ENCODE data around the gene CENPB. TPM values are rescaled to one million over a fixed set of nuclear protein-coding genes. Genes with fewer than 3 reads are reported as not detected.

The CENPB gene
- total and polyA plus RNA-seq, 8 donors: 30.2 to 46.5 (median 39.3) TPM

GRCh38 chr20:3767427-3768341, 18.9 kb downstream of the CENPB start, which contains the start of gene ADISSP:
ADISSP (minus strand) TSS chr20:3767753; CDS start chr20:3760100, 7,653 bp downstream.
- no peaks in the 10 kb centered on the region for H3K27me3 ChIP-seq
- intact Hi-C loops (cut with DNase I): no loop called here
- TF ChIP-seq CTCF (IDR thresholded peaks at IDR 0.05): no peak
- no peaks in the 10 kb centered on the region for H3K9me3 ChIP-seq
- ATAC-seq: peak; percentile 94 to 98 (median 96)
- H3K4me1 ChIP-seq: peaks cover 0 to 10% (median 8%) of the 10 kb centered on the region in 3 donors
- H3K36me3 ChIP-seq: no peaks in the 10 kb centered on the region
- peak; percentile 97 to 99 (median 98) for DNase-seq
- 0% methylated on average over 61 to 80 of the region's 80 CpGs for WGBS, 2 donors
- H3K27ac ChIP-seq: peak within 1 kb of the TSS; percentile 73 to 82 (median 78)
- H3K4me3 ChIP-seq: peak within 1 kb of the TSS; percentile 48 to 77 (median 59)
- FAIRE-seq: peak; percentile 60

- no peak for ATAC-seq
- H3K36me3 ChIP-seq: no peaks in the 10 kb centered on the region
- FAIRE-seq: no peak
- no peak for TF ChIP-seq CTCF (IDR thresholded peaks at IDR 0.05)
- no peaks in the 10 kb centered on the region for H3K27me3 ChIP-seq
- H3K4me1 ChIP-seq: peaks cover 0 to 10% (median 8%) of the 10 kb centered on the region in 3 donors
- H3K9me3 ChIP-seq: no peaks in the 10 kb centered on the region
- no peak overlapping the region for H3K27ac ChIP-seq
- DNase-seq: peak in 1 of 6 donors; percentile 75
- intact Hi-C loops (cut with DNase I): no loop called here
- H3K4me3 ChIP-seq: peak overlapping the region; percentile 48 to 77 (median 59)
- 5 to 6% methylated on average over 17 to 21 of the region's 21 CpGs for WGBS, 2 donors
These were observed 19.5 kb downstream of the CENPB start for GRCh38 chr20:3767110-3767426.

- ATAC-seq: no peak
- no peaks in the 10 kb centered on the region for H3K36me3 ChIP-seq
- peaks cover 0 to 10% (median 8%) of the 10 kb centered on the region in 3 donors for H3K4me1 ChIP-seq
- H3K27me3 ChIP-seq: no peaks in the 10 kb centered on the region
- intact Hi-C loops (cut with DNase I): no loop called here
- peak overlapping the region in 3 of 4 donors; percentile 59 to 77 (median 59) for H3K4me3 ChIP-seq
- peak in 1 of 6 donors; percentile 58 for DNase-seq
- no peak overlapping the region for H3K27ac ChIP-seq
- H3K9me3 ChIP-seq: no peaks in the 10 kb centered on the region
- WGBS, 2 donors: 46 to 47% methylated on average over 9 of the region's 9 CpGs
- FAIRE-seq: no peak
- no peak for TF ChIP-seq CTCF (IDR thresholded peaks at IDR 0.05)
These were observed 20.0 kb downstream of the CENPB start for GRCh38 chr20:3766422-3767109.

GRCh38 chr20:3765171-3765882, 21.2 kb downstream of the CENPB start:
- no peaks in the 10 kb centered on the region for H3K36me3 ChIP-seq
- H3K27ac ChIP-seq: no peak overlapping the region
- DNase-seq (peak in 1 of 6 donors; percentile 35), ATAC-seq (no peak), FAIRE-seq (no peak)
- H3K9me3 ChIP-seq: no peaks in the 10 kb centered on the region
- no peaks in the 10 kb centered on the region for H3K27me3 ChIP-seq
- intact Hi-C loops (cut with DNase I): no loop called here
- H3K4me1 ChIP-seq: peaks cover 0 to 10% (median 8%) of the 10 kb centered on the region in 3 donors
- no peak for TF ChIP-seq CTCF (IDR thresholded peaks at IDR 0.05)
- WGBS, 2 donors: 75 to 85% methylated on average over 3 of the region's 3 CpGs
- no peak overlapping the region for H3K4me3 ChIP-seq
